GM20000 (cell line): Measurements from ENCODE around the gene SLC35B1.

ENCODE experiments used
- DNase-seq: peaks from one replicate; pipeline ENCODE4 v3.0.0; 2012; ENCODE audit warnings: low spot score
- TF ChIP-seq, protein P1 (sequence below): IDR thresholded peaks from 2 replicates; pipeline ENCODE4 v1.5.1; 2012; ENCODE audit warnings: mild to moderate bottlenecking, control low read depth; ENCODE audit errors: extremely low read depth, missing control alignments

SLC35B1 gene

GRCh38 chr17:49656247-49656646, 51.5 kb downstream of the SLC35B1 start:
- TF ChIP-seq, protein P1, sequence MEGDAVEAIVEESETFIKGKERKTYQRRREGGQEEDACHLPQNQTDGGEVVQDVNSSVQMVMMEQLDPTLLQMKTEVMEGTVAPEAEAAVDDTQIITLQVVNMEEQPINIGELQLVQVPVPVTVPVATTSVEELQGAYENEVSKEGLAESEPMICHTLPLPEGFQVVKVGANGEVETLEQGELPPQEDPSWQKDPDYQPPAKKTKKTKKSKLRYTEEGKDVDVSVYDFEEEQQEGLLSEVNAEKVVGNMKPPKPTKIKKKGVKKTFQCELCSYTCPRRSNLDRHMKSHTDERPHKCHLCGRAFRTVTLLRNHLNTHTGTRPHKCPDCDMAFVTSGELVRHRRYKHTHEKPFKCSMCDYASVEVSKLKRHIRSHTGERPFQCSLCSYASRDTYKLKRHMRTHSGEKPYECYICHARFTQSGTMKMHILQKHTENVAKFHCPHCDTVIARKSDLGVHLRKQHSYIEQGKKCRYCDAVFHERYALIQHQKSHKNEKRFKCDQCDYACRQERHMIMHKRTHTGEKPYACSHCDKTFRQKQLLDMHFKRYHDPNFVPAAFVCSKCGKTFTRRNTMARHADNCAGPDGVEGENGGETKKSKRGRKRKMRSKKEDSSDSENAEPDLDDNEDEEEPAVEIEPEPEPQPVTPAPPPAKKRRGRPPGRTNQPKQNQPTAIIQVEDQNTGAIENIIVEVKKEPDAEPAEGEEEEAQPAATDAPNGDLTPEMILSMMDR: no peak
- no peak for DNase-seq
